AG04449 (cell line): ENCODE measurements around the gene MLN.

Experiments used
- CTCF ChIA-PET: fragments of 350-600 bp; formaldehyde crosslinking; extraction: SDS; loops from one replicate; lab custom pipeline; 2021; ENCODE audit warnings: antibody characterized with exemption; lab: Yijun Ruan, JAX
- POLR2A ChIA-PET: fragments of 400-600, 350-600 bp; formaldehyde crosslinking; extraction: SDS; loops from one replicate; lab custom pipeline; 2020; ENCODE audit warnings: antibody characterized with exemption, inconsistent platforms; lab: Yijun Ruan, JAX
- DNase-seq: peaks from one replicate; pipeline ENCODE4 v3.0.0-alpha.2; 2010; ENCODE audit warnings: low read depth, low spot score
- H3K4me3 ChIP-seq: 2 replicates; pipeline ENCODE4 v1.5.1; 2011; ENCODE audit warnings: low read depth, mild to moderate bottlenecking, control low read depth, low read length
- TF ChIP-seq, protein P1 (sequence below): IDR thresholded peaks from one replicate; pipeline ENCODE4 v1.5.1; 2011; ENCODE audit warnings: mild to moderate bottlenecking, moderate library complexity, low read length, control low read depth, inconsistent platforms; ENCODE audit not compliant: insufficient read depth; ENCODE audit errors: missing control alignments

The MLN gene

GRCh38 chr6:33803571-33804053, at the start of gene MLN:
Gene MLN (minus strand): TSS chr6:33804003. CDS start chr6:33801163, 2,840 bp downstream.
- TF ChIP-seq, protein P1, sequence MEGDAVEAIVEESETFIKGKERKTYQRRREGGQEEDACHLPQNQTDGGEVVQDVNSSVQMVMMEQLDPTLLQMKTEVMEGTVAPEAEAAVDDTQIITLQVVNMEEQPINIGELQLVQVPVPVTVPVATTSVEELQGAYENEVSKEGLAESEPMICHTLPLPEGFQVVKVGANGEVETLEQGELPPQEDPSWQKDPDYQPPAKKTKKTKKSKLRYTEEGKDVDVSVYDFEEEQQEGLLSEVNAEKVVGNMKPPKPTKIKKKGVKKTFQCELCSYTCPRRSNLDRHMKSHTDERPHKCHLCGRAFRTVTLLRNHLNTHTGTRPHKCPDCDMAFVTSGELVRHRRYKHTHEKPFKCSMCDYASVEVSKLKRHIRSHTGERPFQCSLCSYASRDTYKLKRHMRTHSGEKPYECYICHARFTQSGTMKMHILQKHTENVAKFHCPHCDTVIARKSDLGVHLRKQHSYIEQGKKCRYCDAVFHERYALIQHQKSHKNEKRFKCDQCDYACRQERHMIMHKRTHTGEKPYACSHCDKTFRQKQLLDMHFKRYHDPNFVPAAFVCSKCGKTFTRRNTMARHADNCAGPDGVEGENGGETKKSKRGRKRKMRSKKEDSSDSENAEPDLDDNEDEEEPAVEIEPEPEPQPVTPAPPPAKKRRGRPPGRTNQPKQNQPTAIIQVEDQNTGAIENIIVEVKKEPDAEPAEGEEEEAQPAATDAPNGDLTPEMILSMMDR = no peak
- no peak for DNase-seq
- ChIA-PET CTCF (interaction anchor here (1.0 kb wide), 1 partner anchor 8 kb away, joined by 4 read pairs; no protein-coding TSS in a partner anchor), POLR2A (no interaction called here)
- no peak within 1 kb of the TSS for H3K4me3 ChIP-seq

DNA sequence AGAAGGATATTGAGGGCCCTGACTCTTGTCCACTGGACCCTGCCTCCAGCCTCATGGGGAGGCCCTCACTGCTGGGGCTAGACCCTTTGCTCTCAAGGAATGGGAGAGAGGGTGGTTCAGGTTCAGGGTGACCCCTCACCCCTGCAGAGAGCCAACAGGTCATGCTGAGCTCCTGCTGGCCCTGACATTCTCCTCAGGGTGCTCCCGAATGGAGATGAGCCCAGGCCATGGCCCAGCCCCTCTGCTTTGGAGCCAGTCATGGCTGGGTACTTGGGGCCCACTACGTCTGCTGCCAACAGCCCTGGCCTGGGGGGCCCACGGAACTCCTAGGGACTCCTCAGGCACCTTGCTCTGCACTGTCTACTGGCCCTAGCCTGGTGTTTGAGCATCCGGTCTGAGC, 49.2 kb upstream of the MLN start:
- DNase-seq = no peak
- ChIA-PET POLR2A (no interaction called here), CTCF (interaction anchor here (3.2 kb wide), 1 partner anchor 174 kb away, joined by 13 read pairs; no protein-coding TSS in a partner anchor)
- no peak overlapping the region for H3K4me3 ChIP-seq
- TF ChIP-seq, protein P1 = no peak

GRCh38 chr6:33851959-33852358, 48.2 kb upstream of the MLN start:
- TF ChIP-seq, protein P1 = peak; percentile 58

GRCh38 chr6:33850869-33851541, 47.2 kb upstream of the MLN start:
- POLR2A ChIA-PET = no interaction called here
- TF ChIP-seq, protein P1 = no peak
- no peak overlapping the region for H3K4me3 ChIP-seq
- CTCF ChIA-PET = interaction anchor here (0.8 to 3.3 kb wide), 7 partner anchors 10 to 176 kb away, joined by 3 to 16 read pairs (median 4); no protein-coding TSS in a partner anchor
- DNase-seq = no peak

More at GRCh38 chr6:33851959-33852358, 48.2 kb upstream of the MLN start:
- H3K4me3 ChIP-seq = no peak overlapping the region
- no peak for DNase-seq
- ChIA-PET CTCF (interaction anchor here (0.9 to 3.3 kb wide), 4 partner anchors 11 to 175 kb away, joined by 3 to 16 read pairs (median 8); no protein-coding TSS in a partner anchor), POLR2A (no interaction called here)

- TF ChIP-seq, protein P1 = no peak
- CTCF ChIA-PET = interaction anchor here (0.8 to 3.3 kb wide), 6 partner anchors 9 to 177 kb away, joined by 3 to 16 read pairs (median 4); no protein-coding TSS in a partner anchor
- H3K4me3 ChIP-seq = no peak overlapping the region
- POLR2A ChIA-PET = interaction anchor here (0.5 kb wide), 1 partner anchor 62 kb away, joined by 3 read pairs; no protein-coding TSS in a partner anchor
- DNase-seq = no peak
Measured at GRCh38 chr6:33850296-33850695, 46.5 kb upstream of the MLN start.

GRCh38 chr6:33849500-33850075, 45.8 kb upstream of the MLN start:
- TF ChIP-seq, protein P1 = no peak
- no peak for DNase-seq
- H3K4me3 ChIP-seq = no peak overlapping the region
- ChIA-PET CTCF (interaction anchor here (3.2 to 3.3 kb wide), 2 partner anchors 8 to 178 kb away, joined by 13 to 16 read pairs; no protein-coding TSS in a partner anchor), POLR2A (no interaction called here)
